Measurements from ENCODE around the gene PHPT1.

The PHPT1 gene

DNA sequence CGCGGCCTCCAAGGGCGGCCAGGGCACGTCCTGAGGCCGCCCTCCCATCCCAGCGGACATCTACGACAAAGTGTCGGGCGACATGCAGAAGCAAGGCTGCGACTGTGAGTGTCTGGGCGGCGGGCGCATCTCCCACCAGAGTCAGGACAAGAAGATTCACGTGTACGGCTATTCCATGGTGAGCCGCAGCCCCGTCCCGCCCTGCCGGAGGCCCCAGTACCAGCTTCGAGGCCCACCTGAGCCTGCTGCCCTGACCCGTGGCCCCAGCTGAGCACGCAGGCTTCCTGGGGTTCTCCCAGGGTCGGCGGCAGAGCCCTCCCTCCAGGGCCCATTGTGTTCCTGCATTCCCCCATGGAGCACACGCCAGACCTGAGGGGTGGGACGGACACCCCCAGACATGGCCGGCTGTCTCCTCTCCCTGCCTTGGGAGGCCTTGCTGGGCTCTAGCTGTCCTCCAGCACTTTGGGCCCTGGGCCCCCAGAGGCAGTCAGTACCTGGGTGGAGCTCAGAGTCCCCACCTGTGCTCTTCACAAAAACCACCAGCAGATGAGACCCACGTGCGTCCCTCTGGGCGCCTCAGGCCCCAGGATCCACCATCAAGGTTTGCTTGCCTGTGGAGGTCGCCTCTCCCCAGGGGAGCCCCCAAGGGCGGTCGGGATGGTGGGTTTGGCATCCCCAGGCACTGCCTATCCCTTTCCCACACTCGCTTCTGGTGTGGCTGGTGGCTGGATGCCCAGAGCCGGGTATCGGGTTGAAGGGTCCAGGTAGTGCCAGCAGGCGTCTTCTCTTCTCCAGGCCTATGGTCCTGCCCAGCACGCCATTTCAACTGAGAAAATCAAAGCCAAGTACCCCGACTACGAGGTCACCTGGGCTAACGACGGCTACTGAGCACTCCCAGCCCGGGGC lies 1.0 kb downstream of the PHPT1 start:
- DNase-seq = no peak

DNA sequence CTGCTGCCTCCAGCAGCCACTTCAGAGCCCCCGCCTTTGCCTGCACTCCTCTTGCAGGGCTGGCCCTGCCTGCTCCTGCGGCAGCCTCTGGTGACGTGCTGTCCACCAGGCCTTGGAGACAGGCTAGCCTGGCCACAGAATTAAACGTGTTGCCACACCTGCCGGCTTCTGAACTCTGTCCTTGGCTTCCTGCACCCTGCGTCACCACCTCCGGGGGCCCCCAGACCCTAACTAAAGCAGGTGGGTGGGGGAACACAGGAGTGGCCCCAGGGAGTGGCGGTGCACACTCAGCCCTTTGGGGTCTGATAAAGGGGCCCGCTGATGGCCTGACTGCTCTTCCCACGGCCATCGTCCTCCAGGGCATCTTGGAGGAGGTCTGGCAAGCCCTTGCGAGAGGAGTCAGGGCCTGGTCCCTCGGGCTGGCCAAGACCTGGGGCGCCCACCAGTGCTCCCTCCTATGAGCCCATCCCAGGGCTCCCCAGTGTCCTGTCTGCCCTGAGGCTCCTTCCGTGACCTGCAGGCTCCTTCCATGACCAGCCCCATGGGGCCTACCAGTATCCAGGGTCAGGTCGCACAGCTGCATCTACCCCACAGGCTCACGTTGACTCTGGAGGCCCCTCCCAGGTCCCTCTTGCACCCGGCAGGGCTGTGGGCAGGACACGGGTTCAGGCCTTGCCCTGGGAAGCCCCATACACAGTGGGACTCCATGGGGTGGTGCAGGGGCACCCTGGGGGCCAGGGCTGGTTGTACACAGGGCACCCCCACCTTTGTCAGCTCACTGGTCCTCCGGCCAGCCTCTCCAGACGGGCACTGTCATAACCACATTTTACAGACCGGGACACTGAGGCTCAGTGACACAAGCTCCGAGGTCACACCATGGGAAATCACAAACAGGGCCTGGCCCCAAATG lies 1.9 kb downstream of the PHPT1 start:
- no peak for DNase-seq

DNA sequence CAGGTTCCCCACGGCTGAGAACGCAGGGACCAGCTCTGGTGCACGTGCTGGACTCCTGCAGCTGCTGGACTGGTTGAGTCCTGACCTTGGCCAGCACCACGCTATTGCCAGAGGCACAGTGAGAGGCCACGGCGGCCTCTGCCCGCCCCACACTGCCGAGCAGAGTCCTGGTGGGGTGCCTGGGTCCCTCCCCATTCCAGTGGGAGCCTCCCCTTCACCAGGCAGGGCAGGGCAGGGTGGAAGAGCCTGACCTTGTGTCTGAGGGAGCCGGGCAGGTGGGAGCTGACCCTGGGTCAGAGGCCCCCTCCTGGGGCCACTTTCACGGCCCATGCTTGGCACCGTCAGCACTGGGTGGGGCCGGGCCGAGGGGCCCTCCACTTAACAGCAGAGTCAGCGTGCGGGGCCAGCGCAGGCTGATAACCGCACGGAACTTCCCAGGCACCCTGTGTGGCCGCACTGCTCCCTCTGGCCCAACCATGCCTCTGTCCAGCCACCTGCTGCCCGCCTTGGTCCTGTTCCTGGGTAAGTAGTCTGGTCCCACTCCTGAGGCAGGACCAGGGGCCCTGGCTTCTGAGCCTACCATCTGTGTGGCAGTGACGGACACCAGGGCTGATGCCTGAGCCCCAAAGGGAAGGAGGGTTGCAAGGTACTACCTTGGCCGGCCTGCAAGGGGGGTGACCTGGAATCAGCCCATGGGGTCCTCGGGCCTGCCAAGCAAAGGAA lies 2.9 kb downstream of the PHPT1 start, which contains the start of gene MAMDC4:
TSS of gene MAMDC4 (plus strand) at position 406 of the 723 bp plus-strand sequence. CDS start at position 477, 71 bp downstream.
- no peak for DNase-seq

GRCh38 chr9:136852664-136853595 lies 3.7 kb downstream of the PHPT1 start:
- no peak for DNase-seq

- DNase-seq = no peak
These were observed 4.4 kb downstream of the PHPT1 start for GRCh38 chr9:136853596-136854112.

DNA sequence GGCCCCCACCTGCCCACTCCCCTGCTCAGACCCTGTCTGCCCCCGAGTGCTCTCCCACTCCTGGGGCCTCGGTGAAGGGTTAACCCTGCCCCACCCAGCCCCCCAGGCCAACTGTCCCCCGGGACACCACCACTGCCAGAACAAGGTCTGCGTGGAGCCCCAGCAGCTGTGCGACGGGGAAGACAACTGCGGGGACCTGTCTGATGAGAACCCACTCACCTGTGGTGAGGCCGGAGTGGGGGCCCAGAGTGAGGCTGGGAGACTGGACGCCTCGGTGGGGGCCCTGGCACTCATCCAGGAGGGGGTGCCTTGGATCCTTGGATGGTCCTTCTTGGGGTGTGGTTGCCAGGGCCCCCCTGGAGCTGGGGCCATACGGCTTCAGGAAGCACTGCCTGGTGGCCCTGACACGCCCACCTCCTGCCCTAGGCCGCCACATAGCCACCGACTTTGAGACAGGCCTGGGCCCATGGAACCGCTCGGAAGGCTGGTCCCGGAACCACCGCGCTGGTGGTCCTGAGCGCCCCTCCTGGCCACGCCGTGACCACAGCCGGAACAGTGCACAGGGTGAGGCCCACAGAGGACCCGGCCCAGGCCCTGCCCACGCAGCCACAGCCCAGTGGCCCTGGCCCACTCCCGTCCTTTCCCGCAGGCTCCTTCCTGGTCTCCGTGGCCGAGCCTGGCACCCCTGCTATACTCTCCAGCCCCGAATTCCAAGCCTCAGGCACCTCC lies 5.1 kb downstream of the PHPT1 start:
- no peak for DNase-seq

DNA sequence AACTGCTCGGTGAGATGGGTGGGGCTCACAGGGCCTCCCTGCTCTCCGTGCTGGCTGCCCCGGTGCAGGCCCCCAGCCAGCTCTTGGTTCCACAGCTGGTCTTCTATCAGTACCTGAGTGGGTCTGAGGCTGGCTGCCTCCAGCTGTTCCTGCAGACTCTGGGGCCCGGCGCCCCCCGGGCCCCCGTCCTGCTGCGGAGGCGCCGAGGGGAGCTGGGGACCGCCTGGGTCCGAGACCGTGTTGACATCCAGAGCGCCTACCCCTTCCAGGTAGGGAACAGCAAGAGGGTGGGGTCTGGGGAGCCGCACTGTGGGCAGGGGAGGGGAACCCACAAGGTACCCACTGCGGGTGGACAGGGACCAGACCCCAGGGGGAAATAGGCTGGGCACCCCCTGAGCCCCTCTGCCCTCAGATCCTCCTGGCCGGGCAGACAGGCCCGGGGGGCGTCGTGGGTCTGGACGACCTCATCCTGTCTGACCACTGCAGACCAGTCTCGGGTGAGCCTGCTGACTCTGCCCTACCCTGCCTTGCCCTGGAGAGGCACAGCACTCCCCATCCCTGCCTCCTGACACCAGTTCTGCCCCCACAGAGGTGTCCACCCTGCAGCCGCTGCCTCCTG lies 5.7 kb downstream of the PHPT1 start:
- no peak for DNase-seq

DNA sequence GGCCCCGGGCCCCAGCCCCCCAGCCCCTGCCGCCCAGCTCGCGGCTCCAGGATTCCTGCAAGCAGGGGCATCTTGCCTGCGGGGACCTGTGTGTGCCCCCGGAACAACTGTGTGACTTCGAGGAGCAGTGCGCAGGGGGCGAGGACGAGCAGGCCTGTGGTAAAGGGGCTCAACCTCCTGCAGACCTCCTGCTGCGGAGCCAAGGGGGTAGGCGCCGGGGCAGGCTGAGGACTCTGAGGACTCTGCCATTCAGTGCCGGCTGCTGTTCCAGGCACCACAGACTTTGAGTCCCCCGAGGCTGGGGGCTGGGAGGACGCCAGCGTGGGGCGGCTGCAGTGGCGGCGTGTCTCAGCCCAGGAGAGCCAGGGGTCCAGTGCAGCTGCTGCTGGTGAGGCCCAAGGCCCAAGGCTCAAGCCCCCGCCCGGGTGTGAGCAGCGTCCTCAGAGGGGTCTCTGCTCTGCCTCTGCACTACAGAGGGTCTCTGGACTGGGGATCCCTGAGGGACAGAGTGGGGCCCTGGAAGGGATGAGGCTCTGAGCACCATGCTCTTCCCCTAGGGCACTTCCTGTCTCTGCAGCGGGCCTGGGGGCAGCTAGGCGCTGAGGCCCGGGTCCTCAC lies 6.4 kb downstream of the PHPT1 start:
- no peak for DNase-seq

DNA sequence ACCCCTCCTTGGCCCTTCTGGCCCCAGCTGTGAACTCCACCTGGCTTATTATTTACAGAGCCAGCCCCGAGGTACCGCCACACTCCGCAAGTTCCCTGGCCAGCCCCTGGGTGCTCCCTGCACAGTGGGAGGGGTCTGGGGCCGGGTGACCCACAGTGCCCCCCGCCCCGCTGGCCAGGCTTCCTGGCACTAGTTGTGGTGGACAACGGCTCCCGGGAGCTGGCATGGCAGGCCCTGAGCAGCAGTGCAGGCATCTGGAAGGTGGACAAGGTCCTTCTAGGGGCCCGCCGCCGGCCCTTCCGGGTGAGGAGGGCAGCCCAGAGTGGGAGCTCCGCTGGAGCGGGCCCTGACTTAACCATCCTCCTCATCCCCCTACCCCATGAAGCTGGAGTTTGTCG lies 6.9 kb downstream of the PHPT1 start:
- DNase-seq = no peak

- no peak for DNase-seq
These were observed 7.4 kb downstream of the PHPT1 start for GRCh38 chr9:136856541-136857141.

GRCh38 chr9:136857166-136857565 lies 8.0 kb downstream of the PHPT1 start:
- DNase-seq = no peak

GRCh38 chr9:136857581-136858412 lies 8.6 kb downstream of the PHPT1 start:
- DNase-seq = no peak

DNA sequence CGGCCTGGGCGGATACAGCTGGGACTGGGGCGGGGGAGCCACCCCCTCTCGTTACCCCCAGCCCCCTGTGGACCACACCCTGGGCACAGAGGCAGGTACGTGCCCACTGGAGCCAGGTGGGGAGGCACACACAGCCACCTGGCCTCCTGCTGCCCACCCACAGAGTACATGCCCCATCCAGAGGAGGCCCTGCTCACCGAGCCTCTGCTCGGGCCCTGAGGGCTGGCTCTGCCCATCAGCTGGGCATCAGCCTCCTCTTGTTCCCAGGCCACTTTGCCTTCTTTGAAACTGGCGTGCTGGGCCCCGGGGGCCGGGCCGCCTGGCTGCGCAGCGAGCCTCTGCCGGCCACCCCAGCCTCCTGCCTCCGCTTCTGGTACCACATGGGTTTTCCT lies 9.2 kb downstream of the PHPT1 start:
- no peak for DNase-seq

DNA sequence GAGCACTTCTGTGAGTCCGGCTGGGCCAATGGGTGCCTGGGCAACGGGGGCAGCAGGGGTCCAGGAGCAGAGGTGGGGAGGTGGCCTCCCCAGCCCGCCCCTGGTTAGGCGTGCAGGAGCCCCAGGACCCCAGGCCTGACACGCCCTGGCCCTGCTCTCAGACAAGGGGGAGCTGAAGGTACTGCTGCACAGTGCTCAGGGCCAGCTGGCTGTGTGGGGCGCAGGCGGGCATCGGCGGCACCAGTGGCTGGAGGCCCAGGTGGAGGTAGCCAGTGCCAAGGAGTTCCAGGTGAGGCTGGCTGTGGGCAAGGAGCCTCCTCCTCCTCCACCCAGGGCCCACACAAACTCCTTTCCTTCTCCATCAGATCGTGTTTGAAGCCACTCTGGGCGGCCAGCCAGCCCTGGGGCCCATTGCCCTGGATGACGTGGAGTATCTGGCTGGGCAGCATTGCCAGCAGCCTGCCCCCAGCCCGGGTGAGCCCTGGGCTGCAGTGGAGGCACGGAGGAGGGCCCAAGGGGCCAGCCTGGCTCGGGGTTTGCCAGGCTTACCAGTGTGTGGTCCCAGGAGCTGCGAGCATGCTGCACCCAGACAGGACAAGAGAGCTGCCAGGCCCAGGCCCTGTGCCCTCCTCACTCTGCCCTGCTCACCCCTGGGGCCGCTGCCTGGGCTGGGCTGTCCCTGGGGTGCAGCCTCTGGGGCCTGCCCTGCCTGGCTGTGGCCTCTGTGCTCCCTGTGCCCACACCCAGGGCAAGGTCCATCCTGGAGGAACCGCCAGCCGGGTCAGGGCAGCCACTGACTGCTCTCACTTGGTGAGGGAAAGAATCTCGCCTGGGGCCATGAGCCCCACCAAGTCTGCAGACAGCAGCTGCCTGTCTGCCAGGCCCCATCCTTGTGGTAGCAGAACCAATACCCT lies 9.9 kb downstream of the PHPT1 start:
- DNase-seq = no peak

GRCh38 chr9:136860529-136860928 lies 11.3 kb downstream of the PHPT1 start:
- DNase-seq = no peak

GRCh38 chr9:136860933-136861873 lies 12.0 kb downstream of the PHPT1 start:
- DNase-seq = no peak

Measured in DMS79 treated with DMSO at 0.1 percent for 48 hours (cell line).